Neuron (in vitro differentiated cells): ENCODE measurements around the gene TXNRD3.

Source experiments
- H2AFZ ChIP-seq: one replicate; pipeline ENCODE4 v1.6.1; 2013; ENCODE audit warnings: low read depth, mild to moderate bottlenecking, inconsistent platforms, low read length, moderate library complexity
- H3K27me3 ChIP-seq: one replicate; pipeline ENCODE4 v1.6.1; 2013; ENCODE audit warnings: low read length; ENCODE audit not compliant: insufficient read depth
- H3K36me3 ChIP-seq: one replicate; pipeline ENCODE4 v1.6.1; 2013; ENCODE audit warnings: low read length; ENCODE audit not compliant: insufficient read depth
- H3K4me1 ChIP-seq: one replicate; pipeline ENCODE4 v1.6.1; 2013; ENCODE audit warnings: low read length; ENCODE audit not compliant: insufficient read depth
- H3K4me3 ChIP-seq: 2 replicates; pipeline ENCODE4 v1.5.1; 2013; ENCODE audit warnings: mild to moderate bottlenecking, low read length, moderate library complexity
- H3K9me3 ChIP-seq: one replicate; pipeline ENCODE4 v1.6.1; 2013; ENCODE audit warnings: low read length

Gene TXNRD3

GRCh38 chr3:126680667-126681055 lies 25.7 kb upstream of the TXNRD3 start:
- no peaks in the 10 kb centered on the region for H3K36me3 ChIP-seq
- H3K9me3 ChIP-seq = peaks cover 3% of the 10 kb centered on the region
- peaks cover 6% of the 10 kb centered on the region for H3K27me3 ChIP-seq
- peaks cover 42% of the 10 kb centered on the region for H3K4me1 ChIP-seq
- no peak overlapping the region for H2AFZ ChIP-seq
- no peak overlapping the region for H3K4me3 ChIP-seq

DNA sequence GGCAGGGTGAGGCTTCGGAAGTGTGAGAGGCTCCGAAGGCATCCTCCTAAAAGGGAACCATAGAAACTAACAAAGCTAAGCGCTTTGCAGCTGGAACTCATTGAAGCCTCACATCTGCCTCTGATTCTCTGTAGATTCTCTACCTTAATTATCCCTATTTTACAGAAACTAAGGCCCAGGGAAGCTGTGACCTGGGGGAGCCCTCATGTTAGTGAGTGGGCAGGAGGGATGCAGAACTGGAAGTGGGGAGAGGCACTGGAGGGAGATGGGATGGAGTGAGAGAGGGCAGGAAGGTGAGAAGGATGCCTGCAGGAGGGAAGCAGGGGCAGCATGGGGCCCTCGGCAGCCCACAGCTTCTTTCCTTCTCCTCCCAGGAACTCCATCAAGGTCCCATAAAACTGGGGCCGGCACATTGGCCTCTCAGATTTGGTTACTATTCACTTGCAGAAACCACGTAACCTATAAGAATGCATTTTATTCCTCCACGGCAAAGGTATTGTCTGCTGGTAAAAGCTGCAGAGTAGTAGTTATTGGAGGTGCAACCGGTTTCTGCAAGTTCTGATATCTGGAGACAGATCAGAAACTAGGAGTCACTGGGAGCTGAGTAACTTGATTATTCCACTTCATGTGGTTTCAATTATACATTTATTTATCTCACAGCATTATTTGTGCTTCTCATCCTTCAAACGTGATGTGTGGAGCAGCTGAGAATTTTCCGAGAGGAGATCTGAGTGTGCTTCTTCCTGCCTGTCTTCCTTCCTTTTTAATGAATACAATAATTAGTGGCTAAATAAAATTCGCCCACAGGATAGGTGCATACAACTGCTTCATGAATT lies 25.1 kb upstream of the TXNRD3 start:
- H3K4me3 ChIP-seq = no peak overlapping the region
- no peaks in the 10 kb centered on the region for H3K36me3 ChIP-seq
- no peak overlapping the region for H2AFZ ChIP-seq
- H3K27me3 ChIP-seq = peaks cover 6% of the 10 kb centered on the region
- peaks cover 42% of the 10 kb centered on the region for H3K4me1 ChIP-seq
- peaks cover 3% of the 10 kb centered on the region for H3K9me3 ChIP-seq

DNA sequence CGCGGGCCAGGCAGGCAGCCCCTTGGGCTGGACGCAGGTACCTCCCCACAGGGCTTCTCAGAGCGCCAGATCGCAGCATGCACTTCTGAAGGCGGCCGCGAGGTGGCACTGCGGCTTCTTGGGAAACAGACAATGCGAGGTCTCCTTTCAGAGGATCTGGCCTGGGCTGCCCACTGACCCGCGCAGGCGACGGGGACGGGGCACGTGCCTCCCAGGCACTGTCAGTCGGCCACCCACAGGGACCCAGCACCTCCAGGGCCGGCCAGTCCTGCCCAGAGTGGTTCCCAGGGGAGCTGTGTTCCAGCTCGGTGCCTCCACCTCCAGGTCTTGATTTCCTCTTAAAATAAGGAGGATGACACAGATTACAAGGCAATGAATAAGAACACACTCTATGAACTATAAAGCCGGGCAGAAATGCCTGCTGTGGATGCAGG lies 24.4 kb upstream of the TXNRD3 start:
- Histone ChIP-seq H3K27me3 (peaks cover 6% of the 10 kb centered on the region), H3K4me1 (peaks cover 37% of the 10 kb centered on the region)

DNA sequence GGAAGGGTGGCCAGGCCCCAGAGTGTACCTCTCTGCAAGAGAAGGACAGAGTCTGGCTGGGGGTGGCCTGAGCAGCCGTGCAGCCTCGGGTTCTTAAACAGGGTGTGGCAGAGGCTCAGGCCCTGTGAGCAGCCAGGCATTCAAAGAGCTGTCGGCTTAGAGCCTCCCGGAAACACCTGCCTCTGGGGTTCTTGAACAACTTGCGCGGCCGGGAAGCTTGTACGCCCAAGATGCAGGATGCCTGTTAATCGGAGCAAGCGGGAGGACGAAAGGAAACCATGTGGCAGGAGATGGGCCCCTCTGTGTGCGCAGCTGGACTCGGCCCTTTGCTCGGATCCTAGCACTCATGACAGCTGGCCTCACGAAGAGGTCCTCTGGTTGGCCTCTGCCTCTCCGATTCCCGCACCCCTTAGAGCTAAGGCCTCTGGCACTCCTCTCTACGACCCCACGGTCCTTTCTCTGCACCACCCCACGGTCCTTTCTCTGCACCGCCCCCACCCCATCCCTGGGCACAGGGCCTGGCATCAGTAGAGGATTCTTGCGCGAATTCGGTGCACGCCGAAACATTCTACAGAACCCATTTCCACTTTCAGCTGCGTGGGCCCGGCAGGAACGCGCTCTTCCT lies 23.9 kb upstream of the TXNRD3 start:
- no peak overlapping the region for H3K4me3 ChIP-seq
- H3K4me1 ChIP-seq = peaks cover 32% of the 10 kb centered on the region
- no peak overlapping the region for H2AFZ ChIP-seq
- H3K9me3 ChIP-seq = peaks cover 3% of the 10 kb centered on the region
- no peaks in the 10 kb centered on the region for H3K36me3 ChIP-seq
- peaks cover 6% of the 10 kb centered on the region for H3K27me3 ChIP-seq

More for the DNA sequence above, 24.4 kb upstream of the TXNRD3 start:
- H3K4me3 ChIP-seq = no peak overlapping the region
- H3K36me3 ChIP-seq = no peaks in the 10 kb centered on the region
- H3K9me3 ChIP-seq = peaks cover 3% of the 10 kb centered on the region
- no peak overlapping the region for H2AFZ ChIP-seq

DNA sequence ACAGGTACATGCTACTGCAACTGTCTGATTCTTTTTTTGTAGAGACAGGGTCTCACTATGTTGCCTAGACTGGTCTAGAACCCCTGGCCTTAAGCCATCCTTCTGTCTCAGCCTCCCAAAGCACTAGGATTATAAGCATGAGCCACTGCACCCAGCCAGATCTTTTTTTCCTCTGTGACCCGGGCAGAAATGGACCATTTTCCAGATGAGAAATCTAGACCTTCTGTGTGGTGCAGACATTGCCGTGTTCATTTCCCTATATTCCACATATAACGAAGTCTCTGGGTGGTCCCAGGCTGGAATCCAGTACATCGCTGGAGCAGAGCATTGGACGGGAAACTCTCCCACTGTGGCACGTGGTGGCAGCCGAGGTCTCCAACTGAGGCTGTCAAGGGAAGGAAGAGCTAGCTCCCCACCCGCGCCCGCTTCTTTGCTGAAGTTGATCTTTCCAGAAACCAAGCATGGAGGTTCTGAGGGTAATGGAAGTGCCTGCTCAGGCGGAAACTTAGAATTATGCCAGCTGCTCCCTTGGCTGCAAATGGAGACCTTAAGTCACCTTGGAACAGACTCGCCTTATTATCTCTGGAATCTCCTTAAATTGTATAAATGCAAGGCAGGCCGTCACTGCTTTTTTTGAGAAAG lies 23.1 kb upstream of the TXNRD3 start:
- peaks cover 6% of the 10 kb centered on the region for H3K27me3 ChIP-seq
- H3K4me1 ChIP-seq = peaks cover 27% of the 10 kb centered on the region
- no peak overlapping the region for H3K4me3 ChIP-seq
- no peak overlapping the region for H2AFZ ChIP-seq
- H3K9me3 ChIP-seq = peaks cover 5% of the 10 kb centered on the region
- no peaks in the 10 kb centered on the region for H3K36me3 ChIP-seq

- Histone ChIP-seq H3K9me3 (peaks cover 5% of the 10 kb centered on the region), H3K36me3 (no peaks in the 10 kb centered on the region), H3K4me1 (peaks cover 27% of the 10 kb centered on the region), H2AFZ (no peak overlapping the region), H3K4me3 (no peak overlapping the region), H3K27me3 (peaks cover 6% of the 10 kb centered on the region)
Observed at GRCh38 chr3:126676919-126677705, 22.2 kb upstream of the TXNRD3 start.

DNA sequence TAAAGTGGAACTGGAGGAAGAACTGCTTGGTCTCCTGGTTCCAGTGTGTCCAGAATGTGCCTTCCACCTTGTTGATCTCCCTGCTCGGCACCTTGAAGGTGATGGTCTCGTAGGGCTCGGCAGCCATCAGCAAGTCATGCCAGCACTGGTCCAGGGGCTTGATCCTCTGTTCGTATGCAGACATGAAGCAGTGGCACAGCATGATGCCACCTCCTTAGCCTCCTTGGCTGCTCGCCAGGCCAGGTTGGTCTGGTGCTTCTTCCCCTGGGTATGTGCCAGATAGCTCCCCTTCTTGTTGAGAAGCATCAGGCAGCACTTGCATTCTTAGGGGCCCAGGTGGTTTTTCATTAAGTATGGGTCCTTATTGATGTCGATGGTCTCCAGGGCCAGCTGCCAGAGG lies 17.8 kb upstream of the TXNRD3 start:
- Histone ChIP-seq H3K4me1 (no peaks in the 10 kb centered on the region), H3K27me3 (peaks cover 5% of the 10 kb centered on the region), H3K4me3 (no peak overlapping the region), H2AFZ (no peak overlapping the region), H3K36me3 (no peaks in the 10 kb centered on the region), H3K9me3 (peaks cover 5% of the 10 kb centered on the region)

DNA sequence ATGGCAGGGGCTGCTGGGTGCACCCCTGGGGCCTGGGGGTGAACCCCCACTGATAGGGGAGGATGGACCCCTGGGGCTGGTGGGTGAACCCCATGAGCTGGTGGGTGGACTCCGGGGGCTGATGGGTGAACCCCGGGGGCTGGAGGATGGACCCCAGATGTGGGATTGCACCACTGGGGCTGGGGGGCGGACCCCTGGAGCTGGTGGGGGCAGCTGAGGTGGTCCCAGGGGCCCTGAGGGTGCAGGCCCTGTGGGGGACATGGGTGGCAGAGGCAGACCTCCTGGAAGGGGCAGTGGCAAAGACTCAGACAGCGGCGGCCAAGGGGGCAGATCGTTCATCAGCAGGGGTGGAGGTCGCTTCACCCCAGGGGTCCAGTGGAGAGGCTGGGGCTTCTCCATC lies 17.4 kb upstream of the TXNRD3 start:
- peaks cover 5% of the 10 kb centered on the region for H3K9me3 ChIP-seq
- H2AFZ ChIP-seq = no peak overlapping the region
- no peak overlapping the region for H3K4me3 ChIP-seq
- H3K4me1 ChIP-seq = no peaks in the 10 kb centered on the region
- H3K27me3 ChIP-seq = peaks cover 2% of the 10 kb centered on the region
- H3K36me3 ChIP-seq = no peaks in the 10 kb centered on the region

- no peak overlapping the region for H3K4me3 ChIP-seq
- peaks cover 2% of the 10 kb centered on the region for H3K27me3 ChIP-seq
- H2AFZ ChIP-seq = no peak overlapping the region
- no peaks in the 10 kb centered on the region for H3K36me3 ChIP-seq
- peaks cover 2% of the 10 kb centered on the region for H3K9me3 ChIP-seq
- no peaks in the 10 kb centered on the region for H3K4me1 ChIP-seq
Observed at GRCh38 chr3:126671521-126671920, 16.6 kb upstream of the TXNRD3 start.

DNA sequence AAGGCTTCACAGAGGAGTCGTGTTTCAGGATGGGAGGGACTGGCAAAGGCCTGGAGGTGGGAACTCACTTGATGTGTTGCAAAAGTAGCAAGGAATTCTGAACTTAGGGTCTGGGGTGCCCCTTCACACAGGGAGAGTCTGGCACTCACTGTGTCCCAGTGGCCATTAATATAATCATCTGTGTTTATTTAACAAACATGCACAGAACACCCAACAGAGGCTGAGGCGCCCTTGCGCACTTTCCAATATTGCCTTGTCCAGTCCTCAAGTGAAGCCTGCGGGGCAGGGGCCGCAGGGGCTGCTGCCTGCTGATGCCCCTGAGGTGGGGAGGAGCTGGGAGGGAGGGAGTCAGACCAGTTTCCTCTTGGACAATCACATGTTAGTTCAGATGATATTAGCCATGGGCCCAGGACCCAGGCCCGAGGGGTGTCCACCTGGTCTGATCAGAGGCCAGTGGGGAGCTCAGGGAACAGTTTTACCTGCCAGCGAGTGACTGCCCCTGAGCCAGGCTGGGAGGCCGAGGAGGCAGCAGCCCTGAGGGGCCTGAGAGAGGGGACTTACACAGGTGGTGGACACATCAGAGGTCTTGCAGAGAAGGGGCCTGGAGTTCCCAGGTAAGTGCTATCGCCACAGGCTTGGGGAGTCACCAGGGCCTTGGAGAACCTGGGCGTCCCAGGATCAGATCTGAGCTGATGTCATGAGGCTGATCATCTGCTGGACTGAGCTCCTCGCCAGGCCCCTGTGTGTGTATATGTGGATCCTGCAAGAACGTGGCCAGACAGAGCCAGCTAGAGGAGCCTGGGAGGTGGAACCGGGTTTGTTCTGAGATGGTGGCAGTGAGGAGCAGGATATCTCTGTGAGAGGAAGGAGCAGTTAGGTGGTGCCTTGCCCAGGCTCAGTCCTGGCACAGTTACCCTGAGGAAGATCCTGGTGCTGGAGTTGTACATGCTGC lies 13.8 kb upstream of the TXNRD3 start:
- peaks cover 2% of the 10 kb centered on the region for H3K9me3 ChIP-seq
- no peak overlapping the region for H3K4me3 ChIP-seq
- peaks cover 2% of the 10 kb centered on the region for H3K27me3 ChIP-seq
- H3K4me1 ChIP-seq = no peaks in the 10 kb centered on the region
- no peaks in the 10 kb centered on the region for H3K36me3 ChIP-seq
- no peak overlapping the region for H2AFZ ChIP-seq

GRCh38 chr3:126667631-126668449 lies 12.9 kb upstream of the TXNRD3 start:
- no peak overlapping the region for H2AFZ ChIP-seq
- no peaks in the 10 kb centered on the region for H3K36me3 ChIP-seq
- no peak overlapping the region for H3K4me3 ChIP-seq
- H3K9me3 ChIP-seq = no peaks in the 10 kb centered on the region
- H3K27me3 ChIP-seq = peaks cover 7% of the 10 kb centered on the region
- no peaks in the 10 kb centered on the region for H3K4me1 ChIP-seq
